GM18526 (cell line): ENCODE data around the gene KAZN.

Experiments
- POLR2A ChIP-seq: IDR thresholded peaks from 3 replicates; pipeline ENCODE4 v1.6.1; 2011; ENCODE audit not compliant: insufficient read length; ENCODE audit errors: extremely low read depth

Gene KAZN

GRCh38 chr1:14667651-14667984, 69.1 kb downstream of the KAZN start:
- TF ChIP-seq POLR2A: no peak

- no peak for TF ChIP-seq POLR2A
Observed at GRCh38 chr1:14668538-14668937, 70.1 kb downstream of the KAZN start.

GRCh38 chr1:14672005-14672404, 73.5 kb downstream of the KAZN start:
- TF ChIP-seq POLR2A: no peak

GRCh38 chr1:14674030-14674429, 75.5 kb downstream of the KAZN start:
- no peak for TF ChIP-seq POLR2A

GRCh38 chr1:14676400-14676799, 77.9 kb downstream of the KAZN start:
- TF ChIP-seq POLR2A: no peak

- no peak for TF ChIP-seq POLR2A
Observed at GRCh38 chr1:14677292-14677971, 78.9 kb downstream of the KAZN start.

- TF ChIP-seq POLR2A: no peak
Observed at GRCh38 chr1:14678011-14678638, 79.6 kb downstream of the KAZN start.

GRCh38 chr1:14679027-14679688, 80.7 kb downstream of the KAZN start:
- no peak for TF ChIP-seq POLR2A

GRCh38 chr1:14681182-14681581, 82.7 kb downstream of the KAZN start:
- no peak for TF ChIP-seq POLR2A

- TF ChIP-seq POLR2A: no peak
Observed at GRCh38 chr1:14682941-14683621, 84.6 kb downstream of the KAZN start.

- TF ChIP-seq POLR2A: no peak
Observed at GRCh38 chr1:14685078-14685477, 86.6 kb downstream of the KAZN start.

- no peak for TF ChIP-seq POLR2A
Observed at GRCh38 chr1:14686701-14687100, 88.2 kb downstream of the KAZN start.

GRCh38 chr1:14687147-14687546, 88.7 kb downstream of the KAZN start:
- no peak for TF ChIP-seq POLR2A

GRCh38 chr1:14689996-14690615, 91.6 kb downstream of the KAZN start:
- no peak for TF ChIP-seq POLR2A

- TF ChIP-seq POLR2A: no peak
Observed at GRCh38 chr1:14693949-14694348, 95.5 kb downstream of the KAZN start.
